Liver (tissue), 3 donors: ENCODE data around the gene RPTN.

Experiments used
- HNF4G ChIP-seq: IDR thresholded peaks from 2 replicates; pipeline ENCODE4 v1.6.1; 2016; ENCODE audit warnings: antibody characterized with exemption
- JUND ChIP-seq, 2 donors: IDR thresholded peaks; 2 replicates each; pipeline ENCODE4 v1.6.1; 2016; ENCODE audit warnings: antibody characterized with exemption in 2 of 2
- RAD21 ChIP-seq, 2 donors: IDR thresholded peaks; 2 replicates each; pipeline ENCODE4 v1.6.1; 2016; ENCODE audit warnings: antibody characterized with exemption in 2 of 2, mild to moderate bottlenecking in 2 of 2
- SP1 ChIP-seq: IDR thresholded peaks from 2 replicates; pipeline ENCODE4 v1.6.1; 2018; ENCODE audit warnings: antibody characterized with exemption, mild to moderate bottlenecking
- YY1 ChIP-seq: IDR thresholded peaks from 2 replicates; pipeline ENCODE4 v1.6.1; 2016; ENCODE audit warnings: antibody characterized with exemption, mild to moderate bottlenecking
- TF ChIP-seq, protein P1 (sequence below): IDR thresholded peaks from 2 replicates; pipeline ENCODE4 v1.6.1; 2016; ENCODE audit warnings: antibody characterized with exemption
- TF ChIP-seq, protein P2 (sequence below): fragments of 150-350 bp; IDR thresholded peaks from 2 replicates; pipeline ENCODE4 v1.5.1; 2017; ENCODE audit warnings: improper control_type of control experiment, low read depth, low read length; ENCODE audit not compliant: missing input control
- TF ChIP-seq, protein P3 (sequence below): IDR thresholded peaks from 2 replicates; pipeline ENCODE4 v1.6.1; 2016; ENCODE audit warnings: antibody characterized with exemption, mild to moderate bottlenecking
- donor health status: healthy.
- donor health status: healthy.

DNA sequence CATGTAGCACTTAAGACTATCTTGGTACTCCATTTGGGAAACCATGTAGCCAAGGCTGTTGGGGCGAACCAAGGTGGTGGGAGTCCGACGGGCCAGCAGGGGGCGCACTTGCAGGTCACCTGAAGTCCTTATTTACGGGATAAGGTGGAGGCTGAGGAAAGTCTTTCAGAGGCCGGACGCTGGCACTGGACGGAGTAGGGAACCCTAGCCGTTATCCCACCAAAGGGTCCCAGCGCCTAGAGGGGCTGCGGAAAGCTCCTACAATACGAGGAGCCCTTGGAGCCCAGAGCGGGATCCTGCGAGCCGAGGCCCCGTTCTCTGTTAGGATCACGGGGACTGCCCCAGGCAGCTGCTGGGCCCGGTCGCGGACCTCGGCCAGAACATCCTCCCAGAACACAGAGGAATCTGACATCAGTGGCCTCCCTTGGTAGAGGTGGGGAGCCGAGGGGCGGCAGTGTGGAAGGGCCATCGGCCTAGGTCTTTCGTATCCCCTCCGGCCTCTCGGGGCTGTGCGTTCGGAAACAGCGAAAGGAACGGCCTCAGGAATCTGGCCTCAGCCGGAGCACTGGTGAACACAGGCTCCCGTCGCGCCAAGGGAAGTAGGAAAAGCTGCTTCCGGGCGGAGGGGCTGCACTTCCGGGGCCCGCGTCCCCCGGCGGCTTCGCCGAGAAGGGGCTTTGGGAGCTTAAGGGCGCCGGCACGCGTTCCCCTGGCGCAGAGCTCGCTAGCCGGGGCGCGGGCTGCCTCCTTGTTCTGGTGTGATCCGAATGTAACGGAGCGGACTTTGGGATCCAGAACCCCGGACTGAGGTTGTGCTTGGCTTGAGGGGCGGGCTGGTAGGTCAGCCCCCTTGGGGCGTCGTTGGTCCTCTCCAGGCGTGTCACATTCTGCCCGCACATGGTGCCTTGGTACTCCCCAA is 29.9 kb upstream of the RPTN start:
- TF ChIP-seq, protein P1, sequence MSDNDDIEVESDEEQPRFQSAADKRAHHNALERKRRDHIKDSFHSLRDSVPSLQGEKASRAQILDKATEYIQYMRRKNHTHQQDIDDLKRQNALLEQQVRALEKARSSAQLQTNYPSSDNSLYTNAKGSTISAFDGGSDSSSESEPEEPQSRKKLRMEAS: no peak
- TF ChIP-seq JUND (IDR thresholded peaks at IDR 0.05): no peak
- TF ChIP-seq, protein P2, sequence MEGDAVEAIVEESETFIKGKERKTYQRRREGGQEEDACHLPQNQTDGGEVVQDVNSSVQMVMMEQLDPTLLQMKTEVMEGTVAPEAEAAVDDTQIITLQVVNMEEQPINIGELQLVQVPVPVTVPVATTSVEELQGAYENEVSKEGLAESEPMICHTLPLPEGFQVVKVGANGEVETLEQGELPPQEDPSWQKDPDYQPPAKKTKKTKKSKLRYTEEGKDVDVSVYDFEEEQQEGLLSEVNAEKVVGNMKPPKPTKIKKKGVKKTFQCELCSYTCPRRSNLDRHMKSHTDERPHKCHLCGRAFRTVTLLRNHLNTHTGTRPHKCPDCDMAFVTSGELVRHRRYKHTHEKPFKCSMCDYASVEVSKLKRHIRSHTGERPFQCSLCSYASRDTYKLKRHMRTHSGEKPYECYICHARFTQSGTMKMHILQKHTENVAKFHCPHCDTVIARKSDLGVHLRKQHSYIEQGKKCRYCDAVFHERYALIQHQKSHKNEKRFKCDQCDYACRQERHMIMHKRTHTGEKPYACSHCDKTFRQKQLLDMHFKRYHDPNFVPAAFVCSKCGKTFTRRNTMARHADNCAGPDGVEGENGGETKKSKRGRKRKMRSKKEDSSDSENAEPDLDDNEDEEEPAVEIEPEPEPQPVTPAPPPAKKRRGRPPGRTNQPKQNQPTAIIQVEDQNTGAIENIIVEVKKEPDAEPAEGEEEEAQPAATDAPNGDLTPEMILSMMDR: peak; percentile 82
- TF ChIP-seq YY1: peak; percentile 30
- TF ChIP-seq, protein P3, sequence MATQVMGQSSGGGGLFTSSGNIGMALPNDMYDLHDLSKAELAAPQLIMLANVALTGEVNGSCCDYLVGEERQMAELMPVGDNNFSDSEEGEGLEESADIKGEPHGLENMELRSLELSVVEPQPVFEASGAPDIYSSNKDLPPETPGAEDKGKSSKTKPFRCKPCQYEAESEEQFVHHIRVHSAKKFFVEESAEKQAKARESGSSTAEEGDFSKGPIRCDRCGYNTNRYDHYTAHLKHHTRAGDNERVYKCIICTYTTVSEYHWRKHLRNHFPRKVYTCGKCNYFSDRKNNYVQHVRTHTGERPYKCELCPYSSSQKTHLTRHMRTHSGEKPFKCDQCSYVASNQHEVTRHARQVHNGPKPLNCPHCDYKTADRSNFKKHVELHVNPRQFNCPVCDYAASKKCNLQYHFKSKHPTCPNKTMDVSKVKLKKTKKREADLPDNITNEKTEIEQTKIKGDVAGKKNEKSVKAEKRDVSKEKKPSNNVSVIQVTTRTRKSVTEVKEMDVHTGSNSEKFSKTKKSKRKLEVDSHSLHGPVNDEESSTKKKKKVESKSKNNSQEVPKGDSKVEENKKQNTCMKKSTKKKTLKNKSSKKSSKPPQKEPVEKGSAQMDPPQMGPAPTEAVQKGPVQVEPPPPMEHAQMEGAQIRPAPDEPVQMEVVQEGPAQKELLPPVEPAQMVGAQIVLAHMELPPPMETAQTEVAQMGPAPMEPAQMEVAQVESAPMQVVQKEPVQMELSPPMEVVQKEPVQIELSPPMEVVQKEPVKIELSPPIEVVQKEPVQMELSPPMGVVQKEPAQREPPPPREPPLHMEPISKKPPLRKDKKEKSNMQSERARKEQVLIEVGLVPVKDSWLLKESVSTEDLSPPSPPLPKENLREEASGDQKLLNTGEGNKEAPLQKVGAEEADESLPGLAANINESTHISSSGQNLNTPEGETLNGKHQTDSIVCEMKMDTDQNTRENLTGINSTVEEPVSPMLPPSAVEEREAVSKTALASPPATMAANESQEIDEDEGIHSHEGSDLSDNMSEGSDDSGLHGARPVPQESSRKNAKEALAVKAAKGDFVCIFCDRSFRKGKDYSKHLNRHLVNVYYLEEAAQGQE: no peak
- TF ChIP-seq RAD21 (IDR thresholded peaks at IDR 0.05): peak; percentile 65 to 74
- no peak for TF ChIP-seq HNF4G
- no peak for TF ChIP-seq SP1
